IMR-90 (cell line): ENCODE results near the gene BEX3. TPM values are rescaled to one million over a fixed set of nuclear protein-coding genes. Genes with fewer than 3 reads are reported as not detected.

ENCODE experiments used
- ATAC-seq: fragments of 200-7000 bp; cut with Tn5 transposase; 2 replicates; pipeline ENCODE4 v1.9.1; 2020; ENCODE audit warnings: low read depth, mild to moderate bottlenecking, moderate library complexity
- BruUV-seq: library from RNA; stranded (reverse); fragments of 400-500 nt; replicated peaks from 2 replicates; lab custom pipeline; 2021; lab: Mats Ljungman, UMichigan
- CTCF ChIA-PET: fragments of 300-600 bp; formaldehyde crosslinking; extraction: SDS; loops from one replicate; lab custom pipeline; 2021; ENCODE audit warnings: antibody characterized with exemption; lab: Yijun Ruan, JAX
- POLR2A ChIA-PET: fragments of 300-600 bp; sonication (Branson Sonifier 250); formaldehyde crosslinking; loops from one replicate; lab custom pipeline; 2022; ENCODE audit warnings: antibody characterized with exemption; ENCODE audit not compliant: unreplicated experiment; lab: Charles Lee
- DNase-seq: peaks from one replicate; pipeline ENCODE4 v3.0.0; 2013
- H2AFZ ChIP-seq: replicated peaks from 2 replicates; pipeline ENCODE3; 2013; ENCODE audit warnings: low read length, mild to moderate bottlenecking; ENCODE audit not compliant: poor library complexity
- H2AK5ac ChIP-seq: 2 replicates; pipeline ENCODE4 v1.6.1; 2013; ENCODE audit warnings: low read depth, low read length, inconsistent platforms
- H2AK9ac ChIP-seq: replicated peaks from 2 replicates; pipeline ENCODE3; 2013; ENCODE audit warnings: mild to moderate bottlenecking, low read depth, low read length, moderate library complexity; ENCODE audit not compliant: poor library complexity
- H2BK120ac ChIP-seq: 2 replicates; pipeline ENCODE4 v1.6.1; 2013; ENCODE audit warnings: low read depth, low read length, inconsistent platforms
- H2BK15ac ChIP-seq: 3 replicates; pipeline ENCODE4 v1.6.1; 2013; ENCODE audit warnings: low read depth, low read length, inconsistent platforms
- H2BK20ac ChIP-seq: 2 replicates; pipeline ENCODE4 v1.6.1; 2013; ENCODE audit warnings: low read depth, mild to moderate bottlenecking, inconsistent platforms, low read length, moderate library complexity
- H2BK5ac ChIP-seq: 2 replicates; pipeline ENCODE4 v1.6.1; 2013; ENCODE audit warnings: mild to moderate bottlenecking, low read depth, low read length, inconsistent platforms; ENCODE audit not compliant: poor library complexity, severe bottlenecking
- H3K14ac ChIP-seq: replicated peaks from 2 replicates; pipeline ENCODE4 v1.6.1; 2013; ENCODE audit warnings: low read depth, low read length, inconsistent platforms
- H3K18ac ChIP-seq: 2 replicates; pipeline ENCODE4 v1.6.1; 2013; ENCODE audit warnings: low read depth, low read length, control low read depth
- H3K23ac ChIP-seq: 2 replicates; pipeline ENCODE4 v1.6.1; 2013; ENCODE audit warnings: low read depth, low read length, inconsistent platforms
- H3K27ac ChIP-seq: 2 replicates; pipeline ENCODE4 v1.5.1; 2013; ENCODE audit warnings: mild to moderate bottlenecking, control low read depth, low read length; ENCODE audit not compliant: insufficient read depth
- H3K27me3 ChIP-seq: 2 replicates; pipeline ENCODE4 v1.6.1; 2013; ENCODE audit warnings: low read length; ENCODE audit not compliant: control insufficient read depth, insufficient read depth
- H3K36me3 ChIP-seq: 2 replicates; pipeline ENCODE4 v1.6.1; 2013; ENCODE audit warnings: low read length, mixed read lengths; ENCODE audit not compliant: control insufficient read depth, insufficient read depth
- H3K4ac ChIP-seq: 2 replicates; pipeline ENCODE4 v1.6.1; 2013; ENCODE audit warnings: low read depth, low read length, inconsistent platforms
- H3K4me1 ChIP-seq: 2 replicates; pipeline ENCODE4 v1.6.1; 2013; ENCODE audit warnings: low read length, mixed read lengths; ENCODE audit not compliant: control insufficient read depth, insufficient read depth
- H3K4me2 ChIP-seq: 2 replicates; pipeline ENCODE4 v1.6.1; 2013; ENCODE audit warnings: low read depth, mild to moderate bottlenecking, control low read depth, low read length, moderate library complexity
- H3K4me3 ChIP-seq: 2 replicates; pipeline ENCODE4 v1.5.1; 2013; ENCODE audit warnings: low read depth, mild to moderate bottlenecking, control low read depth, low read length, moderate library complexity; ENCODE audit not compliant: insufficient read depth
- H3K56ac ChIP-seq: 2 replicates; pipeline ENCODE4 v1.6.1; 2013; ENCODE audit warnings: low read length, inconsistent platforms; ENCODE audit not compliant: insufficient read depth; ENCODE audit errors: extremely low read depth
- H3K79me1 ChIP-seq, 2 experiments: 2 replicates each; pipeline ENCODE4 v1.6.1; 2013; ENCODE audit warnings: low read length in 2 of 2, inconsistent platforms in 1 of 2, low read depth in 1 of 2
- H3K9ac ChIP-seq: 2 replicates; pipeline ENCODE4 v1.6.1; 2013; ENCODE audit warnings: low read depth, low read length, control low read depth
- H3K9me1 ChIP-seq: 2 replicates; pipeline ENCODE4 v1.6.1; 2013; ENCODE audit warnings: low read length, inconsistent platforms; ENCODE audit not compliant: insufficient read depth
- H3K9me3 ChIP-seq: 2 replicates; pipeline ENCODE4 v1.6.1; 2013; ENCODE audit warnings: low read length; ENCODE audit not compliant: control insufficient read depth, insufficient read depth
- H4K20me1 ChIP-seq: 2 replicates; pipeline ENCODE4 v1.6.1; 2013; ENCODE audit warnings: low read length, inconsistent platforms; ENCODE audit not compliant: insufficient read depth
- H4K5ac ChIP-seq: 2 replicates; pipeline ENCODE4 v1.6.1; 2013; ENCODE audit warnings: mild to moderate bottlenecking, low read depth, low read length, control low read depth
- H4K8ac ChIP-seq, 2 experiments: 2 replicates each; pipeline ENCODE4 v1.6.1; 2013; ENCODE audit warnings: low read depth in 2 of 2, low read length in 2 of 2, control low read depth in 1 of 2, inconsistent platforms in 1 of 2
- H4K91ac ChIP-seq: 2 replicates; pipeline ENCODE4 v1.6.1; 2013; ENCODE audit warnings: low read depth, low read length, inconsistent platforms; ENCODE audit not compliant: insufficient read depth
- CEBPB ChIP-seq: IDR thresholded peaks from 2 replicates; pipeline ENCODE4 v1.6.1; 2012; ENCODE audit warnings: low read depth, low read length, improper control_type of control experiment
- FOS ChIP-seq: fragments of 150-350 bp; IDR thresholded peaks from 2 replicates; pipeline ENCODE4 v1.6.1; 2016; ENCODE audit warnings: low read depth, low read length
- MXI1 ChIP-seq: IDR thresholded peaks from 2 replicates; pipeline ENCODE4 v1.6.1; 2012; ENCODE audit warnings: low read depth, mild to moderate bottlenecking, low read length, moderate library complexity, borderline replicate concordance
- NFE2L2 ChIP-seq: fragments of 150-350 bp; IDR thresholded peaks from 2 replicates; pipeline ENCODE4 v1.6.1; 2016; ENCODE audit warnings: low read depth, mild to moderate bottlenecking, low read length
- RCOR1 ChIP-seq: IDR thresholded peaks from 2 replicates; pipeline ENCODE4 v1.6.1; 2012; ENCODE audit warnings: mild to moderate bottlenecking, low read length, improper control_type of control experiment; ENCODE audit not compliant: insufficient replicate concordance
- RFX5 ChIP-seq: IDR thresholded peaks from 2 replicates; pipeline ENCODE4 v1.8.0; 2012; ENCODE audit warnings: low read depth, mild to moderate bottlenecking, low read length, moderate library complexity
- SMC3 ChIP-seq: fragments of 150-350 bp; IDR thresholded peaks from 2 replicates; pipeline ENCODE4 v1.6.1; 2016; ENCODE audit warnings: low read depth, mild to moderate bottlenecking, antibody characterized with exemption, low read length, moderate library complexity
- WGBS, 2 experiments: methylation state at CpG; one replicate each; pipeline versions ENCODE4 v1.1.5 to v1.1.7; 2013; ENCODE audit warnings: missing lambda C conversion rate in 2 of 2; ENCODE audit not compliant: insufficient read length in 1 of 2; ENCODE audit errors: extremely low coverage in 2 of 2; 5-methylcytosine and 5-hydroxymethylcytosine counted together
- dilution Hi-C: fragments of 300-500 bp; cut with HindIII; formaldehyde crosslinking; loops from one replicate; pipeline ENCODE4 v1.14.3; 2018; ENCODE audit warnings: low sequenced_read_pairs; ENCODE audit not compliant: unreplicated experiment
- in situ Hi-C: fragments of 300-500 bp; cut with MboI; formaldehyde crosslinking; loops from 3 replicates; pipeline ENCODE4 v1.14.3; 2019; ENCODE audit warnings: low sequenced_read_pairs, inconsistent platforms, mixed read lengths
- intact Hi-C: fragments of 100-400 bp; cut with micrococcal nuclease; formaldehyde crosslinking; loops from 2 replicates; pipeline ENCODE4 v1.10.0; 2022
- polyA plus RNA-seq, 3 experiments: library from polyadenylated mRNA; depleted of rRNA; stranded (reverse); fragments of >200 nt; gene quantifications; 2 replicates each; pipeline ENCODE4 v1.2.3, GENCODE V29; 2012; ENCODE audit warnings: low replicate concordance in 1 of 3
- total RNA-seq: library from RNA; depleted of rRNA; stranded (reverse); fragments of >200 nt; gene quantifications from 2 replicates; pipeline ENCODE4 v1.2.3, GENCODE V29; 2012
- TF ChIP-seq, protein P1 (sequence below): conservative IDR thresholded peaks from 2 replicates; pipeline ENCODE4 v1.5.1; 2012; ENCODE audit warnings: mild to moderate bottlenecking, low read depth, low read length, improper control_type of control experiment

Gene BEX3
- total and polyA plus RNA-seq, 2 of the 4 experiments (the other 2 are of a cell fraction), result 114 to 409 TPM

- ATAC-seq (peak; percentile 30), DNase-seq (no peak)
- no peak for TF ChIP-seq RCOR1
- TF ChIP-seq, protein P1, sequence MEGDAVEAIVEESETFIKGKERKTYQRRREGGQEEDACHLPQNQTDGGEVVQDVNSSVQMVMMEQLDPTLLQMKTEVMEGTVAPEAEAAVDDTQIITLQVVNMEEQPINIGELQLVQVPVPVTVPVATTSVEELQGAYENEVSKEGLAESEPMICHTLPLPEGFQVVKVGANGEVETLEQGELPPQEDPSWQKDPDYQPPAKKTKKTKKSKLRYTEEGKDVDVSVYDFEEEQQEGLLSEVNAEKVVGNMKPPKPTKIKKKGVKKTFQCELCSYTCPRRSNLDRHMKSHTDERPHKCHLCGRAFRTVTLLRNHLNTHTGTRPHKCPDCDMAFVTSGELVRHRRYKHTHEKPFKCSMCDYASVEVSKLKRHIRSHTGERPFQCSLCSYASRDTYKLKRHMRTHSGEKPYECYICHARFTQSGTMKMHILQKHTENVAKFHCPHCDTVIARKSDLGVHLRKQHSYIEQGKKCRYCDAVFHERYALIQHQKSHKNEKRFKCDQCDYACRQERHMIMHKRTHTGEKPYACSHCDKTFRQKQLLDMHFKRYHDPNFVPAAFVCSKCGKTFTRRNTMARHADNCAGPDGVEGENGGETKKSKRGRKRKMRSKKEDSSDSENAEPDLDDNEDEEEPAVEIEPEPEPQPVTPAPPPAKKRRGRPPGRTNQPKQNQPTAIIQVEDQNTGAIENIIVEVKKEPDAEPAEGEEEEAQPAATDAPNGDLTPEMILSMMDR, result no peak
- no peak for TF ChIP-seq SMC3
- TF ChIP-seq NFE2L2, result no peak
- TF ChIP-seq MXI1, result no peak
- TF ChIP-seq FOS, result no peak
- TF ChIP-seq CEBPB, result no peak
- TF ChIP-seq RFX5, result no peak
- H2AK9ac ChIP-seq, result peak overlapping the region; percentile 92
- no TSS peak for BruUV-seq
- H3K36me3 ChIP-seq, result peaks cover 2% of the 10 kb centered on the region; the same call in 1 of the 2 replicates
- H4K91ac ChIP-seq, result peak overlapping the region; percentile 88
- intact Hi-C loops (loop anchor here (1.0 to 5.0 kb wide), 2 partner anchors 20 to 105 kb away; no protein-coding TSS in a partner anchor), in situ Hi-C loops (no loop called here), dilution Hi-C loops (no loop called here)
- H2BK15ac ChIP-seq, result no peak overlapping the region
- H2BK5ac ChIP-seq, result peak overlapping the region; percentile 97
- peaks cover 5% of the 10 kb centered on the region; the same call in 1 of the 2 replicates for H3K4me1 ChIP-seq
- H4K5ac ChIP-seq, result peak overlapping the region; percentile 47
- H2BK120ac ChIP-seq, result no peak overlapping the region; the same call in 1 of the 2 replicates
- H3K27me3 ChIP-seq, result no peaks in the 10 kb centered on the region
- H3K4me3 ChIP-seq, result peak overlapping the region; percentile 94
- H3K9me1 ChIP-seq, result no peaks in the 10 kb centered on the region; the same call in 1 of the 2 replicates
- H3K27ac ChIP-seq, result peak overlapping the region; percentile 87
- peak overlapping the region; percentile 95 for H3K18ac ChIP-seq
- no CpG with 5 or more reads among the region's 13 CpGs for WGBS, 2 experiments
- peak overlapping the region; percentile 92; the same call in 1 of the 2 replicates for H3K23ac ChIP-seq
- peak overlapping the region; percentile 91 for H3K4ac ChIP-seq
- peak overlapping the region; percentile 54; the same call in 1 of the 2 replicates for H2AK5ac ChIP-seq
- peak overlapping the region; percentile 89 for H3K56ac ChIP-seq
- peak overlapping the region; percentile 99 for H3K9ac ChIP-seq
- H4K8ac ChIP-seq, result peak overlapping the region; percentile 87 to 89; a peak in 3 of 4 replicates
- peak overlapping the region; percentile 99 for H3K14ac ChIP-seq
- H2AFZ ChIP-seq, result peak overlapping the region; percentile 18
- peak overlapping the region; percentile 84 for H3K4me2 ChIP-seq
- H4K20me1 ChIP-seq, result no peaks in the 10 kb centered on the region
- CTCF ChIA-PET, result no interaction called here
- POLR2A ChIA-PET, result interaction anchor here (2.6 kb wide), 1 partner anchor 11 kb away, joined by 15 read pairs; no protein-coding TSS in a partner anchor
- no peaks in the 10 kb centered on the region for H3K9me3 ChIP-seq
- 0 out of 4 replicates have a peak, but pooled peaks cover 0 to 6% of the 10 kb centered on the region in 2 experiments for H3K79me1 ChIP-seq
- no peak overlapping the region for H2BK20ac ChIP-seq
Measured at GRCh38 chrX:103356858-103357257, 19.5 kb upstream of the BEX3 start.
